ENCODE measurements around the gene CACNA1D.
A peak's percentile ranks its signal among the peaks of the same experiment; 100 is the strongest.

Gene CACNA1D

GRCh38 chr3:53612508-53612907, 118.1 kb downstream of the CACNA1D start:
- Mint-ChIP-seq H3K4me1 (peaks cover 20% of the 10 kb centered on the region), H3K27me3 (peaks cover under 1% of the 10 kb centered on the region), H3K4me3 (no peak overlapping the region), H3K9me3 (peaks cover 2% of the 10 kb centered on the region), H3K27ac (no peak overlapping the region), H3K36me3 (no peaks in the 10 kb centered on the region)
- DNase-seq (ENCODE audit: low spot score in 2 of 2) = no peak
- ATAC-seq (ENCODE audit: low read depth) = no peak

GRCh38 chr3:53613125-53613524, 118.7 kb downstream of the CACNA1D start:
- ATAC-seq (ENCODE audit: low read depth) (peak; percentile 81), DNase-seq (ENCODE audit: low spot score in 2 of 2) (no peak)
- Mint-ChIP-seq H3K27ac (no peak overlapping the region), H3K4me1 (peaks cover 20% of the 10 kb centered on the region), H3K4me3 (peak overlapping the region; percentile 54), H3K9me3 (peaks cover 2% of the 10 kb centered on the region), H3K27me3 (peaks cover 2% of the 10 kb centered on the region), H3K36me3 (no peaks in the 10 kb centered on the region)

GRCh38 chr3:53614307-53614706, 119.9 kb downstream of the CACNA1D start:
- H3K4me1 Mint-ChIP-seq = peaks cover 20% of the 10 kb centered on the region
- H3K27me3 Mint-ChIP-seq = peaks cover 2% of the 10 kb centered on the region
- no peaks in the 10 kb centered on the region for H3K36me3 Mint-ChIP-seq
- peaks cover 2% of the 10 kb centered on the region for H3K9me3 Mint-ChIP-seq
- peak overlapping the region; percentile 6 for H3K27ac Mint-ChIP-seq
- ATAC-seq (ENCODE audit: low read depth) (no peak), DNase-seq (ENCODE audit: low spot score in 2 of 2) (no peak)
- H3K4me3 Mint-ChIP-seq = no peak overlapping the region

- peaks cover 20% of the 10 kb centered on the region for H3K4me1 Mint-ChIP-seq
- H3K9me3 Mint-ChIP-seq = no peaks in the 10 kb centered on the region
- H3K27me3 Mint-ChIP-seq = peaks cover 2% of the 10 kb centered on the region
- no peak overlapping the region for H3K27ac Mint-ChIP-seq
- ATAC-seq (ENCODE audit: low read depth) = no peak
- no peaks in the 10 kb centered on the region for H3K36me3 Mint-ChIP-seq
- DNase-seq (ENCODE audit: low spot score in 2 of 2) = no peak
- H3K4me3 Mint-ChIP-seq = no peak overlapping the region
Measured at GRCh38 chr3:53616321-53616720, 121.9 kb downstream of the CACNA1D start.

GRCh38 chr3:53616971-53617892, 122.8 kb downstream of the CACNA1D start:
- Mint-ChIP-seq H3K4me3 (no peak overlapping the region), H3K9me3 (no peaks in the 10 kb centered on the region), H3K4me1 (peaks cover 20% of the 10 kb centered on the region), H3K36me3 (no peaks in the 10 kb centered on the region), H3K27ac (no peak overlapping the region), H3K27me3 (peaks cover 2% of the 10 kb centered on the region)
- ATAC-seq (ENCODE audit: low read depth) (no peak), DNase-seq (ENCODE audit: low spot score in 2 of 2) (no peak)

- peaks cover 2% of the 10 kb centered on the region for H3K27me3 Mint-ChIP-seq
Measured at GRCh38 chr3:53617893-53618523, 123.6 kb downstream of the CACNA1D start.

GRCh38 chr3:53618524-53618906, 124.1 kb downstream of the CACNA1D start:
- H3K4me1 Mint-ChIP-seq = peaks cover 16% of the 10 kb centered on the region
- H3K27ac Mint-ChIP-seq = no peak overlapping the region
- DNase-seq (ENCODE audit: low spot score in 2 of 2) (no peak), ATAC-seq (ENCODE audit: low read depth) (no peak)
- H3K27me3 Mint-ChIP-seq = peaks cover 2% of the 10 kb centered on the region
- H3K4me3 Mint-ChIP-seq = no peak overlapping the region
- no peaks in the 10 kb centered on the region for H3K36me3 Mint-ChIP-seq
- no peaks in the 10 kb centered on the region for H3K9me3 Mint-ChIP-seq

More at GRCh38 chr3:53617893-53618523, 123.6 kb downstream of the CACNA1D start:
- DNase-seq (ENCODE audit: low spot score in 2 of 2) = no peak
- no peak for ATAC-seq (ENCODE audit: low read depth)
- H3K27ac Mint-ChIP-seq = no peak overlapping the region
- H3K4me1 Mint-ChIP-seq = peaks cover 20% of the 10 kb centered on the region
- no peaks in the 10 kb centered on the region for H3K9me3 Mint-ChIP-seq
- H3K36me3 Mint-ChIP-seq = no peaks in the 10 kb centered on the region
- no peak overlapping the region for H3K4me3 Mint-ChIP-seq

GRCh38 chr3:53618936-53619335, 124.5 kb downstream of the CACNA1D start:
- H3K36me3 Mint-ChIP-seq = no peaks in the 10 kb centered on the region
- peaks cover 16% of the 10 kb centered on the region for H3K4me1 Mint-ChIP-seq
- peaks cover 2% of the 10 kb centered on the region for H3K27me3 Mint-ChIP-seq
- no peak overlapping the region for H3K27ac Mint-ChIP-seq
- no peaks in the 10 kb centered on the region for H3K9me3 Mint-ChIP-seq
- no peak overlapping the region for H3K4me3 Mint-ChIP-seq
- DNase-seq (ENCODE audit: low spot score in 2 of 2) = no peak
- no peak for ATAC-seq (ENCODE audit: low read depth)

- ATAC-seq (ENCODE audit: low read depth) = no peak
- H3K4me3 Mint-ChIP-seq = no peak overlapping the region
- DNase-seq (ENCODE audit: low spot score in 2 of 2) = no peak
- H3K9me3 Mint-ChIP-seq = no peaks in the 10 kb centered on the region
- H3K27ac Mint-ChIP-seq = no peak overlapping the region
- peaks cover 8% of the 10 kb centered on the region for H3K27me3 Mint-ChIP-seq
- H3K4me1 Mint-ChIP-seq = no peaks in the 10 kb centered on the region
- no peaks in the 10 kb centered on the region for H3K36me3 Mint-ChIP-seq
Measured at GRCh38 chr3:53624061-53624857, 129.8 kb downstream of the CACNA1D start.

GRCh38 chr3:53626876-53627275, 132.5 kb downstream of the CACNA1D start:
- Mint-ChIP-seq H3K27ac (no peak overlapping the region), H3K4me3 (no peak overlapping the region), H3K36me3 (no peaks in the 10 kb centered on the region), H3K4me1 (no peaks in the 10 kb centered on the region), H3K9me3 (peaks cover 3% of the 10 kb centered on the region), H3K27me3 (peaks cover 10% of the 10 kb centered on the region)
- no peak for ATAC-seq (ENCODE audit: low read depth)
- no peak for DNase-seq (ENCODE audit: low spot score in 2 of 2)

GRCh38 chr3:53628536-53629401, 134.4 kb downstream of the CACNA1D start:
- ATAC-seq (ENCODE audit: low read depth) (no peak), DNase-seq (ENCODE audit: low spot score in 2 of 2) (no peak)
- Mint-ChIP-seq H3K27ac (no peak overlapping the region), H3K9me3 (peaks cover 6% of the 10 kb centered on the region), H3K36me3 (no peaks in the 10 kb centered on the region), H3K4me3 (no peak overlapping the region), H3K4me1 (no peaks in the 10 kb centered on the region), H3K27me3 (peaks cover 12% of the 10 kb centered on the region)

GRCh38 chr3:53629402-53629723, 135.0 kb downstream of the CACNA1D start:
- Mint-ChIP-seq H3K4me1 (no peaks in the 10 kb centered on the region), H3K4me3 (no peak overlapping the region), H3K27ac (no peak overlapping the region), H3K36me3 (no peaks in the 10 kb centered on the region), H3K9me3 (peaks cover 6% of the 10 kb centered on the region), H3K27me3 (peaks cover 12% of the 10 kb centered on the region)
- ATAC-seq (ENCODE audit: low read depth) = no peak
- no peak for DNase-seq (ENCODE audit: low spot score in 2 of 2)

- H3K4me3 Mint-ChIP-seq = no peak overlapping the region
- ATAC-seq (ENCODE audit: low read depth) = no peak
- peaks cover 8% of the 10 kb centered on the region for H3K27me3 Mint-ChIP-seq
- peaks cover 6% of the 10 kb centered on the region for H3K9me3 Mint-ChIP-seq
- DNase-seq (ENCODE audit: low spot score in 2 of 2) = no peak
- no peak overlapping the region for H3K27ac Mint-ChIP-seq
- no peaks in the 10 kb centered on the region for H3K4me1 Mint-ChIP-seq
- no peaks in the 10 kb centered on the region for H3K36me3 Mint-ChIP-seq
Measured at GRCh38 chr3:53630547-53630946, 136.1 kb downstream of the CACNA1D start.

Data from memory B cell (primary cell).